ENCODE data around the gene COLEC11. TPM values are rescaled to one million over a fixed set of nuclear protein-coding genes. Genes with fewer than 3 reads are reported as not detected.

The COLEC11 gene
- total and polyA plus RNA-seq, 2 donors (not counting 1 experiment from before 2014, with no cell fraction given), result not detected

GRCh38 chr2:3651691-3652648 lies 57.1 kb downstream of the COLEC11 start:
- peaks cover 16% of the 10 kb centered on the region for H3K4me1 Mint-ChIP-seq
- peak overlapping the region; percentile 86 for H3K27ac Mint-ChIP-seq
- peak overlapping the region; percentile 53 to 54 for H3K27ac ChIP-seq (ENCODE audit: low read length in 2 of 2)
- H3K9ac ChIP-seq (ENCODE audit: low read length), result peak overlapping the region; percentile 68
- DNase-seq (peak; percentile 70), ATAC-seq (ENCODE audit: low read depth) (peak; percentile 70)
- CTCF ChIA-PET, result interaction anchor here (0.5 to 6.8 kb wide), 12 partner anchors 9 to 1777 kb away, joined by 3 to 91 read pairs (median 3); no protein-coding TSS in a partner anchor
- H2AFZ ChIP-seq (ENCODE audit: insufficient read depth, low read depth, low read length, poor library complexity, severe bottlenecking), result peak overlapping the region; percentile 76
- no peak for TF ChIP-seq EZH2 (IDR thresholded peaks at IDR 0.05; ENCODE audit: borderline replicate concordance, insufficient read depth, low read depth, low read length, poor library complexity, severe bottlenecking)
- TF ChIP-seq, protein P1, sequence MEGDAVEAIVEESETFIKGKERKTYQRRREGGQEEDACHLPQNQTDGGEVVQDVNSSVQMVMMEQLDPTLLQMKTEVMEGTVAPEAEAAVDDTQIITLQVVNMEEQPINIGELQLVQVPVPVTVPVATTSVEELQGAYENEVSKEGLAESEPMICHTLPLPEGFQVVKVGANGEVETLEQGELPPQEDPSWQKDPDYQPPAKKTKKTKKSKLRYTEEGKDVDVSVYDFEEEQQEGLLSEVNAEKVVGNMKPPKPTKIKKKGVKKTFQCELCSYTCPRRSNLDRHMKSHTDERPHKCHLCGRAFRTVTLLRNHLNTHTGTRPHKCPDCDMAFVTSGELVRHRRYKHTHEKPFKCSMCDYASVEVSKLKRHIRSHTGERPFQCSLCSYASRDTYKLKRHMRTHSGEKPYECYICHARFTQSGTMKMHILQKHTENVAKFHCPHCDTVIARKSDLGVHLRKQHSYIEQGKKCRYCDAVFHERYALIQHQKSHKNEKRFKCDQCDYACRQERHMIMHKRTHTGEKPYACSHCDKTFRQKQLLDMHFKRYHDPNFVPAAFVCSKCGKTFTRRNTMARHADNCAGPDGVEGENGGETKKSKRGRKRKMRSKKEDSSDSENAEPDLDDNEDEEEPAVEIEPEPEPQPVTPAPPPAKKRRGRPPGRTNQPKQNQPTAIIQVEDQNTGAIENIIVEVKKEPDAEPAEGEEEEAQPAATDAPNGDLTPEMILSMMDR (IDR thresholded peaks at IDR 0.05), result no peak
- H3K36me3 ChIP-seq (replicated peaks in 1 of 2; ENCODE audit: control extremely low read depth in 1 of 2, control insufficient read depth in 1 of 2, extremely low read depth in 1 of 2, insufficient read depth in 2 of 2, low read length in 1 of 2), result no peaks in the 10 kb centered on the region
- no peaks in the 10 kb centered on the region for H3K79me2 ChIP-seq (ENCODE audit: control insufficient read depth, insufficient read depth, low read length)
- no peaks in the 10 kb centered on the region for H3K9me3 Mint-ChIP-seq (ENCODE audit: insufficient read depth)
- H3K4me2 ChIP-seq (replicated peaks; ENCODE audit: low read depth, low read length, poor library complexity, severe bottlenecking), result peak overlapping the region; percentile 83
- H3K4me3 Mint-ChIP-seq, result peak overlapping the region; percentile 93
- peak overlapping the region; percentile 16 to 66 (median 46) for H3K4me3 ChIP-seq (ENCODE audit: control extremely low read depth in 1 of 5, extremely low read depth in 1 of 5, insufficient read depth in 1 of 5, low read depth in 2 of 5, low read length in 4 of 5)
- intact Hi-C loops (cut with micrococcal nuclease), result loop anchor here (1.0 to 10.0 kb wide), 3 partner anchors 94 to 1767 kb away; partner anchors contain the start of genes RNASEH1 and TRAPPC12
- peaks cover 0 to 16% (median 1%) of the 10 kb centered on the region in 4 experiments for H3K27me3 ChIP-seq (replicated peaks in 1 of 4; ENCODE audit: control extremely low read depth in 1 of 4, control insufficient read depth in 3 of 4, insufficient read depth in 4 of 4, low read length in 3 of 4)
- H4K20me1 ChIP-seq (ENCODE audit: control insufficient read depth, insufficient read depth, low read length, poor library complexity, severe bottlenecking), result no peaks in the 10 kb centered on the region
- WGBS (ENCODE audit: insufficient coverage), result 11% methylated on average over 40 of the region's 45 CpGs
- no peaks in the 10 kb centered on the region for H3K27me3 Mint-ChIP-seq
- H3K9me3 ChIP-seq (ENCODE audit: control extremely low read depth in 1 of 3, control insufficient read depth in 2 of 3, insufficient read depth in 1 of 3, low read length in 2 of 3), result no peaks in the 10 kb centered on the region
- POLR2A ChIA-PET, result interaction anchor here (0.6 to 1.2 kb wide), 2 partner anchors 94 to 231 kb away, joined by 4 to 7 read pairs; partner anchors contain the start of gene RNASEH1
- H3K4me1 ChIP-seq (ENCODE audit: control insufficient read depth in 2 of 2, insufficient read depth in 2 of 2, low read length in 2 of 2), result peaks cover 14 to 15% of the 10 kb centered on the region in 2 donors

Data from B cell (primary cell).